Measurements from ENCODE around the gene CSH2.
"Not testable (repeated sequence)": the region's sequence is repeated elsewhere in the genome, so short reads cannot be mapped to it uniquely, and the experiment has no call there.

GRCh38 chr17:63874693-63875092, 1.2 kb upstream of the CSH2 start:
- not testable (repeated sequence) for TF ChIP-seq CTCF, POLR2A (IDR thresholded peaks at IDR 0.05)
